Left cardiac atrium (tissue), 4 donors: ENCODE measurements around the gene STPG4. TPM values are rescaled to one million over a fixed set of nuclear protein-coding genes. Genes with fewer than 3 reads are reported as not detected.
"Not testable (repeated sequence)": the region's sequence is repeated elsewhere in the genome, so short reads cannot be mapped to it uniquely, and the experiment has no call there.

Experiments used
- ATAC-seq, 2 donors: fragments of 200-7000 bp; cut with Tn5 transposase; one replicate each; pipeline ENCODE4 v1.9.1; 2020; ENCODE audit warnings: mild to moderate bottlenecking in 2 of 2, moderate library complexity in 2 of 2
- DNase-seq: peaks from one replicate; pipeline ENCODE4 v3.0.0-alpha.2; 2020
- intact Hi-C, 2 donors: fragments of 100-400 bp; cut with DNase I; formaldehyde crosslinking; loops; one replicate each; pipeline versions ENCODE4 v1.14.1 to v1.15.1; 2022 to 2023
- long read RNA-seq: library from polyadenylated mRNA; unstranded; transcript quantifications from one replicate; pipeline ENCODE4 v2.0.0, GENCODE V29; 2021
- total RNA-seq, 2 donors: library from RNA; stranded (reverse); fragmentation: NEBNext Ultra II Directional; extraction: Animal tissue kit (Norgen Biotek cat#: 25700); gene quantifications; one replicate each; pipeline ENCODE4 v1.2.1, GENCODE V29; 2021
- donor health status: DM: no; HTN: yes; CAD: no.
- donor health status: DM: no; HTN: yes; CAD: no; lungs with severe emphysema.
- donor health status: DM: yes; HTN: yes; CAD: no.
- donor health status: Dilated cardiomyopathy.

The STPG4 gene
- not detected for total RNA-seq
- long read RNA-seq, result 0 reads

- no peak for DNase-seq
- ATAC-seq, result no peak
- intact Hi-C loops, result no loop called here
Measured at GRCh38 chr2:47155091-47155876, at the start of gene STPG4. Gene STPG4 (minus strand): TSS chr2:47155308. CDS start chr2:47155251, 57 bp downstream.

GRCh38 chr2:47204691-47205090 is 49.6 kb upstream of the STPG4 start:
- DNase-seq, result no peak
- ATAC-seq, result no peak
- intact Hi-C loops, result no loop called here

GRCh38 chr2:47203995-47204394 is 48.9 kb upstream of the STPG4 start:
- intact Hi-C loops, result no loop called here
- ATAC-seq, result no peak
- no peak for DNase-seq

- ATAC-seq (no peak), DNase-seq (no peak)
Measured at GRCh38 chr2:47201224-47201623, 46.1 kb upstream of the STPG4 start.

GRCh38 chr2:47198985-47199451 is 43.9 kb upstream of the STPG4 start:
- ATAC-seq (peak in 1 of 2 donors; percentile 47), DNase-seq (no peak)
- intact Hi-C loops, result no loop called here

More at GRCh38 chr2:47201224-47201623, 46.1 kb upstream of the STPG4 start:
- intact Hi-C loops, result no loop called here

GRCh38 chr2:47196499-47196898 is 41.4 kb upstream of the STPG4 start:
- no peak for DNase-seq
- intact Hi-C loops, result no loop called here
- ATAC-seq, result no peak

- intact Hi-C loops, result no loop called here
- DNase-seq, result no peak
- no peak for ATAC-seq
Measured at GRCh38 chr2:47196046-47196445, 40.9 kb upstream of the STPG4 start.

GRCh38 chr2:47195148-47195547 is 40.0 kb upstream of the STPG4 start:
- ATAC-seq (no peak), DNase-seq (no peak)

GRCh38 chr2:47194410-47194809 is 39.3 kb upstream of the STPG4 start:
- ATAC-seq, result no peak
- DNase-seq, result no peak

More at GRCh38 chr2:47195148-47195547, 40.0 kb upstream of the STPG4 start:
- intact Hi-C loops, result no loop called here

GRCh38 chr2:47193607-47194006 is 38.5 kb upstream of the STPG4 start:
- ATAC-seq, result no peak
- intact Hi-C loops, result no loop called here
- DNase-seq, result no peak

More at GRCh38 chr2:47194410-47194809, 39.3 kb upstream of the STPG4 start:
- intact Hi-C loops, result no loop called here

GRCh38 chr2:47190188-47190881 is 35.2 kb upstream of the STPG4 start:
- intact Hi-C loops, result no loop called here
- no peak for DNase-seq
- ATAC-seq, result no peak

- no peak for DNase-seq
- intact Hi-C loops, result no loop called here
- ATAC-seq, result no peak
Measured at GRCh38 chr2:47189635-47190034, 34.5 kb upstream of the STPG4 start.

- ATAC-seq, result no peak
- intact Hi-C loops, result no loop called here
- no peak for DNase-seq
Measured at GRCh38 chr2:47187069-47187468, 32.0 kb upstream of the STPG4 start.

GRCh38 chr2:47186351-47186750 is 31.2 kb upstream of the STPG4 start:
- DNase-seq (no peak), ATAC-seq (no peak)
- intact Hi-C loops, result no loop called here

GRCh38 chr2:47185098-47185497 is 30.0 kb upstream of the STPG4 start:
- ATAC-seq, DNase-seq, intact Hi-C loops: not testable (repeated sequence)

- ATAC-seq (no peak), DNase-seq (no peak)
- intact Hi-C loops, result no loop called here
Measured at GRCh38 chr2:47181176-47181575, 26.1 kb upstream of the STPG4 start.

GRCh38 chr2:47180531-47180930 is 25.4 kb upstream of the STPG4 start:
- intact Hi-C loops, result no loop called here
- ATAC-seq (no peak), DNase-seq (no peak)

- no peak for DNase-seq
- intact Hi-C loops, result no loop called here
- ATAC-seq, result no peak
Measured at GRCh38 chr2:47179388-47179787, 24.3 kb upstream of the STPG4 start.

GRCh38 chr2:47178341-47178740 is 23.2 kb upstream of the STPG4 start:
- intact Hi-C loops, result no loop called here
- DNase-seq (no peak), ATAC-seq (no peak)

- ATAC-seq (no peak), DNase-seq (no peak)
- intact Hi-C loops, result no loop called here
Measured at GRCh38 chr2:47177043-47177565, 22.0 kb upstream of the STPG4 start.
